Stimulated activated CD8-positive, alpha-beta memory T cell treated with anti-CD3 and anti-CD28 coated beads, Interleukin-7, amount 100 ng/mL, for 48 hours (primary cell): Measurements from ENCODE around the gene OSGIN1.
A peak's percentile ranks its signal among the peaks of the same experiment; 100 is the strongest.

Source experiments
- DNase-seq, 2 donors: peaks; one replicate each; pipeline ENCODE4 v3.0.0-alpha.2; 2020; ENCODE audit warnings: low read depth in 1 of 2; ENCODE audit errors: extremely low read depth in 1 of 2

Gene OSGIN1

DNA sequence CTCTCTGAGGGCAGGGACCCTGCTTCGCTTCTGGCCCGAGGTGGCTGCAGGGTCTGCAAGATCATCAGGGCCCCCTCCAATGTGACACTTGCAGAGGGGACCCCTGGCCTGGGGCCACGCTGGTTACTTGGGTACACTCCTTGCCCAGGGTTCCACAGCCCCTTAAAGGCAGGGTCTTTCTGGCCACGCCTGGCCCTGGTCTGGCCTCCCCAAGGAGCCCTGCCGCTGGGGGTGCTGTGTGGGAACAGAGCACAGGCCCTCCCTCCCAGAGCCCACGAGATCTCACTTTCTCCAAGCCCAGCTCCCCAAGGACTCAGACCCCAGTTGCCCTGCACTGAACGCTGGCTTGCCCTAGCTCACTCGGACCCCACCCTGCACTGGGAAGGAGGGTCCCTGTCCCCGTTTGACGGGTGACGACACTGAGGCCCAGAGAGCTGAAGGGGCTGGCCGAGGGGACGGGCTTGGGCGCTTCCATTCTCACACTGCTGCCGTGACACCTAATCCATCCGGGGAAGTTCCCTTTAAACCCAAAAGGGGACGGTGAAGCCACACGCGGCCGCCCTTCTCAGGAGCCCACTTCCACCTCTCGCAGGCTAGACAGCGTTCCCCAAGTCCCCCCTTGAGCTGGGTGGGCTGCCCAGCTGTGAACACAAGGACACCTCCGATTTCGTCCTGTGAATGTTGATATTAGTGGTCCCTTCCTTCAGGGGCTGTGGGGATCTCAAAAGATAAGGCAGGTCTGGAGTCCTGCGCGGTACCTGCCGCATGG lies 26.9 kb upstream of the OSGIN1 start:
- DNase-seq, result no peak

DNA sequence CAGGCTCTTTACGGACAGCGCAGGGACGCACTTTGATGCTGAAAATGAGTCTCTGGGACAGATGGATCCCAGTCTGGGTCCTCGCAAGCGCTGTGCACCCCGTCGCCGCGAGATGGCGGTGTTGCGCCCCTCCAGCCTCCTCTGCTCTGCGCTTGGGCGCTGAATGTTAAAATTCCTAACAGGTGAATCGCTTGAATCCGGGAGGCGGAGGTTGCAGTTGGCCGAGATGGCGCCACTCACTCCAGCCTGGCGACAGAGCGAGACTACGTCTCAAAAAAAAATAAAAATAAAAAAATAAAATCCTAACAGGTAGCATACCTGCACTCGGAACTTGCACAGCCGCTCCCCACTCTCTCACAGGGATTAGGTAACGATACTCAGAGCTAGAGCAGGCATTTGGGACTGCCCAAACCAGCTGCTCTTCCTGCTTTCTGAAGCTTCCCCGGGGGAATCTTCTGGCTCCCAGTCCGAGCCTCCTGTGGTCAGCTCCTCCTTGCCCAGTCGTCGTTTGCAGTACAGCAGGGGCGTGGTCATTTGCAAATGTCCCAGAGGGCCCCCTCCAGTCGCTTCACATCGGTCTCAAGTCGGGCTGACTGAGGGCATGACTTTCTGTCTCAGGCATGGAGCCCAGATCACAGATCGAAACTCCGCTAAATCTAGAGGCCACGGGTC lies 26.2 kb upstream of the OSGIN1 start:
- DNase-seq, result peak; percentile 17 to 29

DNA sequence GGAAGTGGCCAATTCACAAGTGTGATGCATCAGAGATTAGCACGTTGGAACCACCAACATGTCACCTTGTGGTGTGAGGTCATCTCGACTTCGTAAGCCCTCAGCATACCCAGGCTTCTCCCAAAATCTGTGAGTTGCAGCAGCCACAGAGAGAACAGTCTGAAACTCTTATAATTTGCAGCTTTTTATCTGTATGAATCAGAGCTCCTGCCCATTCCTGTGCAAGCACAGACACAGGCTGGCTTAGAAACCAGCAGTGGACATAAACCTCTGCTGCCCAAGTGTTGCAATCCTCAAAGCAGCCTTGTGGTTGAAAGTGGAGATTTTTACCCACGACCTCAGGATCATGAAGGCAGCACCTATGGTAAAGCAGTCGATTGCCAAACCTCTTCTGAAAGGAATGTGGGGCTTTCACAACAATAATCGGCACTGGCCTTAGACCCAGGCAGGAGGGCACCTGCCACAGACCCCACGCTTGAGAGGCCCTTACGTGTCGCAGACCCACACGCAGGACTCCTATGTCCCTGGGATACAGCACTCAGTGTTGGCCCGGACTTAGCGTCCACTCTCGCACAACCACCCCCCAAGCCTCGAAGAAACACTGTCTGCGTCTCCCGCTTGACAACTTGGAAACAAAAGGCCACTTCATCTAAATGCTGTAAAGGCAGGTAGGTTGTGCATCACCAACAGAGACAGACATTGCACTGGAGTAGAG lies 24.5 kb upstream of the OSGIN1 start:
- DNase-seq, result no peak

DNA sequence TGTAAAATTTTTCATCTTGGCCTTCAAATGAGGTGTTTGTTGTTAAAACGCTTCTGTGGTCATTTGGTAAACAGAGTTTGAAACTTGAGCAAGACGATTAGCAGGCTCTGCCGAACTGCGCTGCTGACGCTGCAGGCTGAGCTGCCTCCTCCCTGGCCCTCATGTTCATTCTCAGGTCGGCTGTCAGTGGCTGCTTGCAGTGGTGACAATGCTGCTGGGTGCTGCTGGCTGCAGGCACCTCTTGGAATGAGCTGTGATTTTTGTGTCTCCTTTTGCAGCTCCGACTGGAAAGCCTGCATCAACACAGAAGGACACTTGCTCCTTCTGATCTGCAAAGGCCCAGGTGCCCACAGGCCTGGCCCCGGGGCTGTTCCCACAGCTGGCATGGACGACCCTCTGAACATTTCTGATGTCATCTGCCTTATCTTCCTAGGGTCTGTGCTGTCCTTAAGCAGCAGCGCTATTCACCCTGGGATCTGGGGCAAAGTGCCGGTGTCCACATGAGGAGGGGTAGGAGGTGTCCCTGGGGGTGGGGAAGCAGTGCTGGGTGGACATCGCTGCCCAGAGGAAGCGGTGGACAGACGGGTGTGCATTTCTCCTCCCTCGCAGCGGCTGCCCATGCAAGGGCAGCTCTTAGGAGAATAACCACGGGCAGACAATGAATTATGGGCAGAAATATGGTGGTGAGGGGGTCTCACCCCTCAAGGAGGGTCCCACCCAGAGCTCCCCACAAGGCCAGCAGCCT lies 23.1 kb upstream of the OSGIN1 start:
- DNase-seq, result no peak

DNA sequence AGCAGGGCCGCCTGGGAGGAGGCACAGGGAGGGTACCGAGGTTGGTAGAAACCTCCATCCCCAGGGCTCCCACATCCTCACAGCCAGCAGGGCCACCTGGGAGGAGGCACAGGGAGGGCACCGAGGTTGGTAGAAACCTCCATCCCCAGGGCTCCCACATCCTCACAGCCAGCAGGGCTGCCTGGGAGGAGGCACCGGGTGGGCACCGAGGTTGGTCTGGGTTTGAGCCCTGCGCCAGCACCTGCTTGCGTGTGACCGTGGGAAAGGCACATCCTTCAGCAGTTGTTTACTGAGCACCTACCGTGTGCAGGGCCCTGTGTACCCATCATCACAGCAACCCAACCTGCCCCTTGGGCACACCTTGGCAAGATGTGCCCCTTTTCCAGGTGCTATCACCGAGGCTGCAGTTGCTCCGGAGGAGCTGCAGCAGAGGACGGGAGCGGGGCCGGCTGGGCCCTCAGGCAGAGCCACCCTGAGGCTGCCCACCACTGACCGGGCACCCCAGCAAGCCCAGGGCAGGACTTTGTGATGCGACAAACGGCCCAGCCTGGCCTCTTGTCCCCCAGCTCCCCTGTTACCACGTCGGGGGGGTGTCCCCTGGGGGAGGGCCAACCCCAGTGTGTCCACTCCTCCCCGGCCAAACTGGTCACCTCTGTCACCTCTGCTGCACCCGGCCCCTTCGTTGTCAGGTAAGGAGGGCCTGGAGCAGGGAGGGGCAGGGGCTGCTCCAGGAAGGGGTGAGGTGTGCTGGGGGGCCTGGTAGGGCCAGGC lies 22.1 kb upstream of the OSGIN1 start:
- DNase-seq, result no peak

DNA sequence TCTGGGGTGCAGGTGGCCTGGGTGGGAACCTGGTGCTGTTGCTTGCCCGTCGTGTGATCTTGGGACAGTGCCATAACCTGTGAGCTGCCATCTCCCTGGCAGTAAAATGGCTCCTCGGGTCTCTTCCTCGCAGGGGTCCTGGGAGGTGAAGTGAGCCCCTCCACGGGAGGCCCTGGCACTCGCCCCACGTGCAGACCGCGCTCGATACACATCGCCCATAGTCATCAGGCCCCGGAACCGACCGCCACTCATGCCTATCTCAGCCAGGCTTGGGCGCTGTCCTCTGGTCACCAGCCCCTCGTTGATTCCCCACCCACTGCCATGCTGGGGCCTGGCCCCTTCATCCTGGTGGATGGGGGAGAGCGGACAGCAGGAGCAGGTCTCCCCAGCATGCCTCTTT lies 21.5 kb upstream of the OSGIN1 start:
- DNase-seq, result no peak

DNA sequence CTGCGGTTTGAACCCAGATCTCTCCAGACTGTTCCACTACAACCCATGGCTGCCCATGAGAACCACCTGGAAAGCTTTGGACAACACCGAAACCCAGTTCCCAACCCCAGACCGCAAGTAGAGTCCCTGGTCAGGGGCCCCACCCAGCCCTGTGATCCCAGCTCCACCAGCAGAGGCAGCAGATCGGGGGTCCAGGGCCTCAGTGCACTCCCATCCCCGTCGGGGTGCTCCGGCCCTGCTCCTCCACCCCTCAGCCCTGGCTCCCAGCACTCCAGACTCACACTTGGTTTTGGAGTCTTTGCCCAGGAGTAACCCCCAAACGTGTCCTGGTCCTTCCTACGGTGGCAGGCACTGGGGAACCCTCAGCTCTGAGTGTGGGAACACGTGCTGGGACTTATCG lies 20.7 kb upstream of the OSGIN1 start:
- DNase-seq, result no peak

DNA sequence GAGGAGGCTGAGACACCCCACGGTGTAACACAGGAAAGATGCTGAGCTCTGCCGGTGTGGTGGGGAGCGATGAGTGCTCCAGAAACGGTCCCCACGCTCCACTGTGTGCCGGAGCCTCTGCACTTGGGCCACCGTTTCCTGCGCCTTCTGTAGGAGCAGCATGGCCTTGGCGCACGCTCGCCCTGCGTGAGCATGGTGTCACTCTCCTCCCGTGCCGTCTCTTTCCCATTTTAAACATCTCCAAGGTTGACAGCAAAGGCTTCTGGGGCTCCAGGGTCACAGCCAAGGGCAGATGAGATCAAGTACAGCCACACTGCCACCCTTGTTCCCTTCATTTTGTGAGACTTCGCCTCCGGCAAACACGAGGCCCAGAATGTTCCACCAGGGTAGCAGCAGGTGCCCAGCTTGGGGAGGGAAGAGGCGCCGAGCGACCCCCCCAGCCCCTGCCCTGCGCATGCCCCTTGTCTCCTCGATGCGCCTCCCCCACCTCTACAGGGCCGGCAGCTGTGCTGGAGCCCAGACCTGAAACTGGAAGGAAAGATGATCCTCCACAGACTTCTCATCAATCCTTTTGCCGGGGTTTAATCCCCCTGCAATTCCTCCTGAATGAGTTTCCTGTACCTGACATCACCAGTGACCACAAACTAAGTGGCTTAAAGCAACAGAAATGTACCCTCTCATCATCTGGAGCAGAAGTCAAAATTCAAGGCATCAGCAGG lies 19.9 kb upstream of the OSGIN1 start:
- DNase-seq, result no peak

DNA sequence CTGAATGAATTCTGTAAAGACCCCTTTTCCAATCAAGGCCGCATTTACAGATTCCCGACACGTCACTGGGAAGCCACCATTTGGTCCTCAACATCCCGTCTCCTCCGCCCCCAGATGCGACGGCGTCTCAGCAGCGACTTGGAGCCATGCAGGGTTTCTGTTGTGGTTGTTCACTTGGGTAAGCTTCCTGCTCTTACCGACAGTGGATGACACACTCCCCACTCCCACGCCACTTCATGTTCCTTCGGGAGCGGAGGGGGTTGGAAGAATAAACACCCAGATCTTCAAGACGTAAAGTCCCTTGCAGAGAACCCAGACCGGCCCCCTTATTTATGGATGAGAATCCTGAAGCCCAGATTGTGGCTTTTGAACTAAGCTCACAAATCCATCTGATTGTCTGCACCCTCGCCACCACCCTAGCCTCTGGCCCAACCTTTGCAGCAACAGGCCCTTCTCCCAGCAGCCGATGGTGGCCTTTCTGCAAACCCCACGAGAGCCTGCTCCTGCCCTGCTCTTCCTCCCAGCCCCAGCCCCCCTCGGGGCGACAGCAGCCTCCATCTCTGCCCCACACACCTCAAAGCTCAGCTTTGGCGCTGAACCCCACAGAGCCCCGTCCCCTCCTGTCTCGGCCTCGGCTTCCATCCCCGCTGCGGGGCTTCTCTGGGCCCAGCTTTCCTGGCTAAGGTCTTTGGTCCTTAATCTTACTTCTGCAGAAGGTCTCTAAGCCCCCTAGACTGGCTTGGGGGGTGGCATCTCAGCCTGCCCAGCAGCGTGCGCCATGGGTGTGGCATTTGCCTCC lies 19.0 kb upstream of the OSGIN1 start:
- DNase-seq, result no peak

DNA sequence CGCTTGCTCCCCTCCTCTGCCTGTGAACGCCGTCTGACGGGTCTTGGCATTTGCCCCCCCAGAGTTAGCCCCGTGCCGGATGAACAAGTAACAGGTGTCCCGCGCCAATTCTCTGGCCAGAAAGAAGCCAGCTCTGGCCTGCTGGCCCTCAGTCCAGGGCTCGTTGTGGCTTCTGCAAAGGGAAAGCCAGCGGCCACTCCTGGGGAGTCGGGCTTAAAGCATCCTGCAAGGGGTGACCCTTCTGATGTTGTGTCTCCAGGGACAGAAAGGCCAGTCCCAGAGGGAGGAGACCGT lies 18.4 kb upstream of the OSGIN1 start:
- no peak for DNase-seq

DNA sequence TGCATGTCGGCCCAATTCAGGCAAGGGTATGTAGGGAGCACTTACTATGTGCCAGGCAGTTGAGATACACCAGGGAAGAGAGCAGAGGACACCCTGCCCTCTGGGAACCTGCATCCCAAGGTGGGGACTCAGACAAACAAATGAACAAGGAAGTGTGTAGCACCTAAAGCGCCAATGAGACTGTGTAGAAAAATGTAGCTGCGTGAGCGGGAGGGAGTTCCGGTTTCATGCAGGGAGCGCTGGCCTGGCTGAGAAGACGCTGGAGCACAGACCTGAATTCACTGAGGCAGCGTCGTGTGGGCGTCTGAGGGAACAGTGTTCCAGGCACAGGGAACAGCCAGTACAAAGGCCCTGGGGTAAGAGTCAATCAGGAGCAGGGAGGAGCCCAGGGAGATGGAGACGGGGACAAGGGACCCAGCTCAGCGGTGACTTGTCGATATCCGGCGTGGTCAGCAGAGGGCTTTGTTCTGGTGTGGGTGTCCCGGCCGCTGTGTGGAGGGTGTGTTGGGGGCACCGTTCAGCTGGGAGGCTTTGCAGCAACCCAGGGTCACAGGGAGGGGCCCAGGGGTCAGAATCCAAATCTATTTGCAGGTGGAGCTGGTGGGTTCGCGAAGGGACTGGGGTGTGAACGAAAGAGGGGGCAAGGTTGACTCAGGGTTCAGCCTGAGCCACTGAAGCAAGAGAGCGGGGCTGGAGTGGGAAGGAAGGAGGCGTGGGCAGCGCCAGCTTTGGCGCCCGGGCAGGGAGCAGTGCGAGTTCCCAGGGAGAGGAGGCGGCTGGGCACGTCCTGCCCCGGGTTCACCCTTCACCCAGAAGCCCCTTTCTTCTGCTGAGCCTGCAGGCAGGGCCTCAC lies 17.8 kb upstream of the OSGIN1 start:
- DNase-seq, result no peak

DNA sequence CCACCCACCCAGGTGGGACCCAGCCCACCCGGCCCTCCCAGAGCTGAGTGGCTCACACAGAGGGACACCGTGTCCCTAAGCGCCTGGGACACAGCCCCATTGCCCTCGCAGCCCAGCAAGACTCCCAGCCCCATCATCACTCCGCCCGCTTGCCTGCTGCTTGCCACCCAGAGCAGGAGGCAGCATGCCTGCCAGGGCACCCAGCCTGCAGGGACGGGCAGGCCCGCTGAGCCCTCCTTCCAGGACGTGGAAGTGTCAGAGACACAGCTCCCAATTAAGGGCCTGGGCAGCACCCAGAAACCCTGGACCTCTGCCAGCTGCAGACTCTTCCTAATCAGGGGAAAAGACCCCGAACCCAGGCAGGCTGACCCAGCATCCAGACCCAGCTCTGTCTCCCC lies 17.2 kb upstream of the OSGIN1 start:
- DNase-seq, result no peak

DNA sequence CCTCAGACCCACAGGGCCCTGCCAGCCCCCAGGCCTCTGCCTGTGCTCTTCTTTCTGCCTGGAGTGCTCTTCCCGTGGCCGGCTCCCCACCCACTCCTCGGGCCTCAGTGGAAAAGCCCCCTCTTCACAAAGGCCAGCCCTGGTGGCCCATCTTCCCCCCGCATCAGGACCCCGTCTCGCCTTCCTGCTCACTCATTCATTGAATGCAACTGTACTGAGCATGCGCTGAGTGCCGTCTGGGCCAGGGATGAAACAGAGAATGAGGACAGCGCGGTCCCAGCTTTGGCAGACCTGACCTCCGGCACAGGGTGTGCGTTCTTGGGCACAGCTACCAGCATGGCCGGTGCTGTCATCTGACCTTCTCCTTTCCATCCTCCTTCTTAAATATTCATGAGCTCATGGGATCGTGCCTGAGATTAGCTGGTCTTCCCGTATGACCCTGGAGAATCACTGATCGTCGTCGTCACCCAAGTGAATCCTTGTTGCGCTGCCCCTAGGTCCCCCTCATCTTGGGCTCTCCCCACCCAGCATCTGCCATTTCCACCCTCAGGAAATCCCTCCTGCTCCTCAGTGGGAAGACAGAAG lies 16.4 kb upstream of the OSGIN1 start:
- DNase-seq, result no peak

DNA sequence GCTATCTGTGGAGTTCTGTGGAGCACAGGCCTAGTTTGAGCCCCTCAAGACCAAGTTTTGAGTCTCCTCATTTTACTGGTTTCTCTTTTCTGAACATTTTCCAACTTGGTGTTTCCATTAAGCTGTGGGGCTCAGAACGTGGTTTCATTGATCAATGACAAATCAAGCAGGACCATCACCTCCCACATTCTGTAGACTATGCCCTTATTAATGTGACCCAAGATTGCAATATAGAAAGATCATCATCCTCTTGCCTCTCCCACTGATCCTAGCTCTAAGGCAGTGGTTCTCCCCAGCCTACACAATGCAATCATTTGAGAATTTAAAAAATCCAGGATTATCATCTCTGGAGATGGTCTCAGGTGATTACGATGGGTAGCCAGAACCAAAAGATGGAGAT lies 15.8 kb upstream of the OSGIN1 start:
- no peak for DNase-seq

DNA sequence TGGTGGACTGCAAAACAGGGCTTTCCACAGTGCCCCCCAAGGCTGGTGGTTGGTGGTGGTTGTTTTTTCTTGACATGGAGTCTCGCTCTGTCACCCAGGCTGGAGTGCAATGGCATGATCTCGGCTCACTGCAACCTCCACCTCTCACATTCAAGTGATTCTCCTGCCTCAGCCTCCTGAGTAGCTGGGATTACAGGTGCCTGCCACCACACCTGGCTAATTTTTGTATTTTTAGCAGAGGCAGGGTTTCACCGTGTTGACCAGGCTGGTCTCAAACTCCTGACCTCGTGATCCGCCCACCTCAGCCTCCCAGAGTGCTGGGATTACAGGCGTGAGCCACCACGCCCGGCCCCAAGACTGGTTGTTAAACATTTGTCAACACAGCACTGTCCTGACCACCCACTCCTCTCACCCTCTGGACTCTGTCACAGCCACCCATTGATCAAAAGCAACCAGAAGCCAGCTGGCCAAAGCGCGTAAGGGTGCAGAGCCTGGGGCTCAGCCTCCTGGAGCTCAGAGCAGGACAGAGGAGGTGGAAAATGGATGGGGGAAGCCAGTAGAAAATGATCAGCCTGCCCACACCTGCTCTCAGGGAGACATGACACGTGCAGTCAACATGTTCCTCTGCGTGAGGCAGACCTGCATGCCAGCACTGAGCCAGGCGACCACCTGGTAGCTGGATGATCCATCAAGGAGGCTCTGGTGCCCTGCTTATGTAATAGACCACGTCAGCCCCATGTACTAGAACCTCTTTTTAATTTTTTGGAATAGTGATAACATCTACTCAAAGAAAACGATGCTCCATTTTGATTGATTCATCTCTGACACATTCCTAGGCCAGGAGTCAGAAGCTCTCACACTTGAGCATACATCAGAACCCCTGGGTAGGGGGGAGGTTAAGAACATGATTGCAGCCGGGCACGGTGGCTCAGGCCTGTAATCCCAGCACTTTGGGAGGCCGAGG lies 14.8 kb upstream of the OSGIN1 start:
- no peak for DNase-seq

DNA sequence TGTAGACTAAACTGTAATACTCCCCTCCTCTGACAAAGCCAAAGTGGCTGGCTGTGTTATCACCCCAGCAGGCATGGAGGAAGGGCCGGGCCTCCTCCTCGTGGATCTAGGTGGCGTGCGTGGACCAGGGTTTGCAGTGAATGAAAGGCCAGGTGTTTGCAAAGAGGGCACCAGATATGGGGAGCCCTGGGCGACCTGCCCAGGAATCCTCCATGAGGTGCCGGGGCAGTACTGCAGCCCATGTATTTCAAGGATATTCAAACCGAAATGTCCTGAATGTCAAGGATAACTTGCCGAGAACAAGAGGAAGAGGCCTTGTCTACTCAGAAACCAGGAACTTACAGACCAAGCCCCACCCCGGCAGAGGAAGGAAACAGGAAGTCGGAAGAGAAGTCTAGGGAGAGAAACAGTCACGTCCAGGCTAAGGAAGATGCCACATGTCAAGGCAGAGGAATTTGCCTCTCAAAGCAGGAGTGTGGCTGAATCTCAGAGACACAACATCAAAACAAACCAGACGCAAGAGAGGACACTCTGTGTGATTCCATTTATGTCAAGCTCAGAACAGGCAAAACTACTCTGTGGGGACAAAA lies 13.7 kb upstream of the OSGIN1 start:
- no peak for DNase-seq

DNA sequence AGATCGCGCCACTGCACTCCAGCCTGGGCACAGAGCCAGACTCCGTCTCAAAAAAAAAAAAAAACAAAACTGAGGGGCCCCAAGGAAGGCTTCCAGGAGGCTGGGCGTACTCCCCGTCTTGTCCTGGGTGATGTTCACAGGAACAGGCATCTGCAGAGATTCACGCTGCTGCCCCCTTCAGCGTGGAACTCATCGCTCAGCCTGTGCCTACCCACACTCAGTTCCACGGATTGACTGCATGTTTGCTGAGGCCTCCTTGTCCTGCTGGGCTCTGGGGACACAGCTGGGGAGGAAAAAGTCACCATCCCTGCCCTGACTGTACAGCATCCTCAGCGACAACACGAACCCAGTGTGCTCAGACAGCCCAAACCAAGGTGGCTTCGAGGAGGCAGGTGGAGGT lies 12.9 kb upstream of the OSGIN1 start:
- no peak for DNase-seq
